GM10847 (cell line): ENCODE results near the gene FOXF1.
A peak's percentile ranks its signal among the peaks of the same experiment; 100 is the strongest.

Source experiments
- POLR2A ChIP-seq: IDR thresholded peaks from 2 replicates; pipeline ENCODE4 v1.6.1; 2011; ENCODE audit not compliant: insufficient read length; ENCODE audit errors: extremely low read depth

The FOXF1 gene

DNA sequence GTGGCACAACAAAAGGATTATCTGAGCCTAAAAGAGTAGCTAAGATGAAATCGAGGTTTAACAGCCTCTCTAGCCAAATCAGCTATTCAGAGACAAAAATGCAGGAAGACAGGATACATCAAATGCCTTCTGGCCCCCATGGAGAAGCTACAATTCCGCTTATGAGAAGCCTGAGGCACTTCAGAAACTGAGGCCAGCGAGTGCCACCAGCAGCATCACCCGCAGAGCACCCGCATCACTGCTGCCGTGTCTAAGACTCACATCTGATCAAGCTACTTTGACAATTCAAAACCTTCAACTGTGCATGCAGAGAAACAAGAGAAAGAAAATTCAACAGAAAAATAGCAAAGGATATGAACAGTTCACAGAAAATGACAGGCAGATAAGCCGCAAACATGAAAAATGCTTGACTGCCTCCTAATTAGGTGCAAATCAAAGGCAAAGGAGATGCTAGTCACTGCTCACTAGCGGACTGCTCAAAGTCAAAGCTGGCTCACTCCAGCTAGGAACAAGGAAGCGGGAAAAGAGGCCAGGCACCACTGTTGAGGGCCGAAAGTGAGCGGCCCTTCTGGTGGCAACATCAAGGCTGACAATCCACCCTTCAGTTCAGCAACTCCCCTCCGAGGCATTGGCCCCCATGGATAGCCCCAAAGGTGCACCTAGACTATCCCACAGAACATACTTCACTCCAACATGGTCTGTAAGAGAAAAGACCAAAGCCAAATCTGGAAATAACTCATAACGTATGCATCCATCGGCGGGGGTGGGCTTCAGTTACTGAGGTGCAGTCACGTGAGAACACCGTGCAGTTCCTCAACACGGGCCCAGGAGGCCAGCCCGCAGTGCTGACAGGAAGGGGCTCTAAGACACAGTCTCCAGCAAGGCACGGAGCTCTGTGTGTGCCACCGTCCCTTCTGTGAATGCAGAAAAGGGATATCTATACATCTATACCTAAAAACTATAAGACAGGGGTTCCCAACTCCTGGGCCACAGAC, 32.7 kb downstream of the FOXF1 start:
- TF ChIP-seq POLR2A = no peak

DNA sequence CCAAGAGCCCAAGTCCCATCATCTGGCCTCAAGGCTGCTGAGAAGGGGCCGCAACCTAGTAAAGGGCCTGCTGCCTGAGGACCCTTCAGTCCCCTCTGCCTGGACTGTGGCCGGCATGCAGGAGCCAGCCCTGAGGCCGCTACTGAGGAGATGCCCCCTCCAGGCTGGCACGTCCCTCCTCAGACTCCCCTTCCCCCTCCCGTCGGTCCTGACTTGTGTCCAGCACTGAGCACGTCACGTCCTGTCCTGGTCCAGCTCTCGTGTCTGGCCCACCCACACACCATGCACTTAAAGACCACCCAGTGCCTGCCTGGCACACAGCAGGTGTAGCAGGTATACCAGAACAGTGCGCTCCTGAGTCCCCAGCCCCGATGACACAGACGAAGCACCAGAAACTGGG, 35.2 kb downstream of the FOXF1 start:
- TF ChIP-seq POLR2A = no peak

DNA sequence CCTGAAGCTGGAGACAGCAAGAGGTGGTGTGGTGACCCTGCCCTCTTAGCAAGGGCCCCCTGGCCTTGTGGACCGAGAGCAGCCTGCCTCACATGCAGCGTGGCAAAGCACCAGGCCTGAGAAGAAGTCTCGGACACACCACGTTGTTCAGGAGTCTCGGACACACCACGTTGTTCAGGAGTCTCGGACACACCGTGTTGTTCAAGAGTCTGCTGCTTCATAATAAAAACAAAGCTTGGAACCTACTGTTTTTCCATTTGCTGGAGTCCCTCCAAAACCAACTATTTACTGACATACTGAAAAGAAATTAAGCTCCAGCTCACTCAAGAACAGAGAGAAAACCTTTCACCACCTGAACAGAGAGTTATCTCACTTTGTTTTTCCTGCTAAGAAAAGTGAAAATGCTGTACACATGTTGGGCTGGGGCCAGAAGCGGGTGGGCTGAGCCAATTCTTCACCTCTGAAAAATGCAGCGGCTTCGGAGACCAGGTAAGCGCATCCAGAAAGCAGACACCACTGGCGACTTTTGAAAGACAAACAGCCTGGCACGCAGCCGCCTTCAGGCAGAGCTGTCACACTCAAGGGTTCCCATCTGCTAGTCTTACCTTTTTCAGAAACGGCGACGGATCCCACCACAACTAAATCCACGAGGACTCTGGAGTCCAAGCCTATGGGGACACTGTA, 35.8 kb downstream of the FOXF1 start:
- no peak for TF ChIP-seq POLR2A

DNA sequence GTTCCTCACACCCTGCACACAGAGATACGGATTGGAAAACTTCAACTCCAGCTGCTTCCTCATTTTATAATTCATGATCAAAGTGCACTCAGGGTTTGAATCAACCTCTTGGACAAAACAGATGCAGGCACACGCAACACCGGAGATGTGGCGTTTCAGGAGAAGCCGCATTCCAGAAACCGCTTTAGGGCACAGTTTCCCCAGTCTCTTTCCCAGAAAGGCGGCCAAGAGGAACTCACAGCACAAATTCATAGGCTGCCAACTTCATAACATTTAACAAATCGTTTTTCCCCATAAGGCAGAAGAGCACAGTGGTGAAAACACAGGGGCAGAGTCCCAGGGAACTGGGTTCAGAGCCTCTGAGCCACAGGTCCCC, 36.3 kb downstream of the FOXF1 start:
- no peak for TF ChIP-seq POLR2A

DNA sequence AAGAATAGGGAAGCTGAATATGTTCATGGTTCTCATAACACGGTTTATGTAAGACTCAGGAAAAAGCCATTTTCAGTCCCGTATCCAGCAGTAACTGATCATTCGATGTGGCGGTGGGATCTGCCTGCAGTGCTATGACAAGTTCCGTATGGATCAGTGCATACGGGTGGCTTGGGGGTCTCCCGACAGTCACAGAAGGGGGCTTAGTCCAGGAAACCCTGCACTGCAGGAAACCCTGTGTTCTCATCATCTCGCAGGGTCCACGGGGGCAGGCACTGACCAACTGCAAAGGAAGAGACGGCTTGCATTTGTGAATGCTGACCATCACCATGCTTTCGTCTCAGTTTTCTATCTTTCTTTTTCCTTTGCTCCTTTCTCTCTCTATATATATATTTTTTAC, 37.0 kb downstream of the FOXF1 start:
- TF ChIP-seq POLR2A = no peak

DNA sequence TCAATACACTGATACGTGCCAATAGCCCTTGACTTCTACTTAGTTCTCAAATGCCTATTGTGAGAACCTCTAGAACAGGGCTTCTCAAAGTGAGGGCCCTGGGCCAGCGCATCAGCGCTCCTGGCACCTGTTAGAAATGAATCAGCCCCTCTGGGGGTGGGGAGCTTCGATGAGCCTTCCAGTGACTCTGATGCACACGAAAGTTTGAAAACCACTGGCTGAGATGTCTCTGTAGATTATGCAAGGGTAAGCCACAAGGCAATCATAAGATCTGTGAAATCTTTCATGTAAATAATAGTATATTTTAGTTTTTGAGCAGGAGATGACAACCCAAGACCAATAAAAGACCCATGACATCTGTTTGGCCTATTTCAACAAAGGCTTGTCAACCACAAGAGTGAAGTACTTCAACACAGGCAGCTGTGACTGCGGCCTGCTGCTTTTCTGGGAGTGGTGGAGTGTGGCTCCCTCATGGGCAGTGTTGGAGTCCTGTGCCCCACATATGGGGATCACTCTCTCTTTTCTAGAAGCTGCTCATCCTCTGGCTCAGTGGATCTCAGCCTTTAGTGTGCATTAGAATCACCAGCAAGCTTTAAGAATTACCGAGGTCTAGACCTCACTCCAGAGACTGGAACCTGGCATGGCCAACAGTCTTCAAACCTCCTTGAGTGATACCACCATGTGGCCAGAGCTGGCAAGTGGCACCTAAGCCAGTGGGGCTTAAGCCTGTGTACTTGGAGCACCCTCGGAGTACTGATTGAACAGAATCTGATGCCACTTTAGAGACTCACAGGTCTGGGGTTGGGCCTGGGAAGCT, 39.0 kb downstream of the FOXF1 start:
- TF ChIP-seq POLR2A = no peak

DNA sequence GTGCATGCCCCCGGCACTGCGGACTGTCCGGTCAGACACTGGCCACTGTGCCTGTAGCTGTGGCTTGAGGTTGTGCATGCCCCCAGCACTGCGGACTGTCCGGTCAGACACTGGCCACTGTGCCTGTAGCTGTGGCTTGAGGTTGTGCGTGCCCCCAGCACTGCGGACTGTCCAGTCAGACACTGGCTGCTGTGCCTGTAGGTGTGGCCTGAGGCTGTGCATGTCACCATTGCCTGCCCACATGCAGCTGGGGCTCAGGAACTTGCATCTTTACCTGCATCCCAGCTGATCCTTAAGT, 39.5 kb downstream of the FOXF1 start:
- no peak for TF ChIP-seq POLR2A

DNA sequence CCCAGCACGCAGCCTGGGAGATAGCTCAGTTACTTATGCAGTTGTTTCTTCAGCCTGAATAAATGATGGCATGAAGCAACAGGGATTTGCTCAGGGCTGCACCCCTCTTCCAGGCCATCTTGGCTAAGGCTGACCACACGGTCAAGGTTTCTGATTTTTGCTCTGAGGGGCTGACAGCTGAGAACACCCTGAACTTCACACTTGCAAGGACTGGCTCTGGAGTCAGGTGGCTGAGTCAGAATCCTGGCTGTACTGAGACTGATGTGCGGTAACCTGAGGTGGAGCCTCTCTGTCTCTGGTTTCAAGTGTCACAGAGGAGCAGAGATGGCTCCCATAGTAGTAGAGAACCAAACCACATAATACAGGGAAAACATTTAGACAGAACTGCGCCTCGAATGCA, 40.0 kb downstream of the FOXF1 start:
- TF ChIP-seq POLR2A = no peak

DNA sequence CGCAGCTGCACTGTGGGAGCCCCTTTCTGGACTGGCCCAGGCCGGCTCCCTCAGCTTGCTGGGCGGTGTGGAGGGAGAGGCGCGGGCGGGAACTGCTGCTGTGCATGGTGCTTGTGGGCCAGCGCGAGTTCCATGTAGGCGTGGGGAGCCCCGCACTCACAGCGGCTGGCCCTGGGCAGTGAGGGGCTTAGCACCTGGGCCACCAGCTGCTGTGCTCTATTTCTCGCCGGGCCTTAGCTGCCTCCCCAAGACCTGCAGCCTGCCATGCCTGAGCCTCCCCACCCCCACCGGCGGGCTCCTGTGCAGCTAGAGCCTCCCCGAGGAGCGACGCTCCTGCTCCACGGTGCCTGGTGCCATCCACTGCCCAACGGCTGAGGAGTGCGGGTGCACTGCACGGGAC, 43.0 kb downstream of the FOXF1 start:
- TF ChIP-seq POLR2A = no peak

DNA sequence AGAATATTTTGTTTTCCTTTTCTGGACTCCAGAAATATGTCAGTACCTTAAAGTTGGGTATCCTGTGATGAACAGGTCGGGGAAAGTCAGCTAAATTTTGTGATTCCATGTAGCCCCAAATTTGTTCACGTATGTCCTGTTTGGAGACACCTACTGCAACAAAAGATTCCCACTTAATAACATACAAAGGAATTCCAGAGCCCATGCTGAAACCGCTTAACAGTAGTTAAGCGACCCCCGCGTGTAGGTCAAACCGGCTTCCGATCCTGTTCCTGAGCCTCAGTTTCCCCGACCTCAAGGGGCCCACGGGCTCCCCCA, 44.2 kb downstream of the FOXF1 start:
- no peak for TF ChIP-seq POLR2A

DNA sequence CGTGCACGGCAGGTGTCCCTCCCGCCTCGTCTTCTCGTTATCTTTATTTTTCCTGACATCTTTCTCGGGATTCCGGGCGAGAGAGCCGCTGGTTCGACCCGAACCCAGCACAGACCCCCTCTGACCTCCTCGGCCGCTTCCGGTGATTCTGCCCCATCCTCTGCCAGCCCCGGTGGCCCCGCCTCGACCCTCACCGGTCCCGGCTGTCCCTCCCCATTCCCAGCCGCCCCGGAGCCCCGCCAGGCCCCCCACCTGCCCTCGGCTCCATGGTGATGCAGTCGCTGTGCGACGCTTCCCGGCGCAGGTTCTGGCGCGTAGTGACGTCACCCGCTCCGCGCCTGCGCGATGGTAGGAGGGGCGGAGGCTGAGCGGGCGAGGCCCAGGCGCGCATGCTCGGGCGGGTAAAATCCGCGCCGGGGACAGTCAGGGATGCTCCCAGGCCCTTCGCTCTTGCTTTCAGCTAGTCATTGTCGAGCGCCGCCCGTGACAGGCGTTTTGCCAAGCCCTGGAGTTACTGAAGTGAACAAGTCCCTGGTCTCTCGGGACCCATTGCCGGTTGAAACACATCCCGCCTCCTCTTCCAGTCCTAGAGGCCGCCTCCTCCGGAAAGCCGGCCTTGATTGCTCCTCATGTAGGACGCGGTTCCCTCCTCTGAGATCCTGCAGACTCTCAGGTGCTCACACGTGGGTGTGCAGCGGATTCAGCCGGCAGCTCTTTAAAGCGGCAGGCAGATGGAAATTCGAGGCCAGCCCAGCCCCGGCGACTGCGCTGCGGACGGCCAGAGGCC, 44.8 kb downstream of the FOXF1 start, which contains the start of gene MTHFSD:
MTHFSD (minus strand) TSS at position 319 of the 787 bp plus-strand sequence; CDS start at position 268, 51 bp downstream.
- peak; percentile 93 for TF ChIP-seq POLR2A

DNA sequence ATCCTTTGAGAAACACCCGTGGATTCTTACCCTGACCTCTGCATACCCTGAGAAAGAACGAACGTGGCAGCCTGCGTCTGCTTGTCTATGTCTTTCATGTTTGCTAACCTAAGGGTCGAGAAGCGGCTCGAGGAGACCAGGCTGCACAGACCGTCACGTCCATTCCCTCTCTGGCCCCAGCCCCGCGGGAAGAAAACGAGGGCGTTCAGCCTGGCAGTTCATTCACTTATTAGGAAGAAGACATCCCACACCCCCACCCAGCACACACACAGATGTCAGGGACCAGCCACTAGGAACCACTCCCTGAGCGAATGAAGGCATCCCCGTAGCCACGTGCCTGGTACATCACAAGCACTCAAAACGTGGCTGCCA, 45.4 kb downstream of the FOXF1 start:
- TF ChIP-seq POLR2A = no peak

DNA sequence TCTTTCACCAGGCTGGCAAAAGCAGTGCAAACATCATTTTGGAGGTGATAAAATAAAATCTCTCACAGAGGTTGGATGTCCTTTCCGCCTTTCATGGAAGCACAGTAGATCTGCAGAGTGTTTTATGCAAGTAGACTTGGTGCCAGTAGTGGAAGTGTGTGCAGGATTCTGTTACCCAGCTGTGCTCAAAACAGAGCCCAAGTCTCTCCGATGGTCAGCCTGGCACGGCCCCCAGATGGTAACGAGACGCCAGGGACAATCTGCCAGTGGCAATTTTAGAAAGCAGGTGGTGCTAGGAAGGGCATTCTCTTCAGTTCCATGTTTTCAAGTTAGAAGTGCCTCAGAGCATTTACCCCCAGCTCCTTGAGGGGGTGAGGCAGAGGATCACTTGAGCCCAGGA, 46.2 kb downstream of the FOXF1 start:
- no peak for TF ChIP-seq POLR2A

DNA sequence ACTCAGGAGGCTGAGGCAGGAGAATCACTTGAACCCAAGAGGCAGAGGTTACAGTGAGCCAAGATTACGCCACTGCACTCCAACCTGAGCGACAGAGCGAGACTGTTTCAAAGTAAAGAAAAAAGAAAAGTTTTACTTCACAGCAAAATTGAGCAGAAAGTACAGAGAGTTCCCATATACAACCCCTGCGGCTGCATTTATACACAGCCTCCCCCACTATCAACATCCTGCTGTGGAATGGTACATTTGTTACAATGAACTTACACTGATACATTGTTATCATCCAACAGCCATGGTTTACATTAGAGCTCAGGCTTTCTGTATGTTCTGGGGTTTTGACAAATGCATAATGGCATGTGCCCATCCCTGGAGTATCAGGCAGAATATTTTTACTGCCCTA, 47.3 kb downstream of the FOXF1 start:
- TF ChIP-seq POLR2A = no peak
